HEK293 (cell line): ENCODE measurements around the gene ZC3H7B.

ENCODE experiments used
- CTCF ChIA-PET: fragments of 350-600 bp; formaldehyde crosslinking; extraction: SDS; loops from one replicate; lab custom pipeline; 2021; ENCODE audit warnings: antibody characterized with exemption; lab: Yijun Ruan, JAX
- POLR2A ChIA-PET: fragments of 300-600 bp; formaldehyde crosslinking; extraction: SDS; loops from one replicate; lab custom pipeline; 2020; ENCODE audit warnings: antibody characterized with exemption, inconsistent platforms; lab: Yijun Ruan, JAX
- H3K27ac ChIP-seq: fragments of 200-500 bp; sonication (Bioruptor generic); 2 replicates; pipeline ENCODE4 v1.5.1; 2014; ENCODE audit warnings: low read depth, low read length, control low read depth, inconsistent platforms; ENCODE audit errors: extremely low read depth
- H3K36me3 ChIP-seq, 2 experiments: fragments of 200-500 bp in 1 of 2; sonication (Bioruptor generic) in 1 of 2; 1 replicate in 1 of 2; 2 replicates in 1 of 2; pipeline ENCODE4 v1.5.1; 2014 to 2017; ENCODE audit warnings: inconsistent platforms in 2 of 2, low read length in 2 of 2; ENCODE audit not compliant: control insufficient read depth in 2 of 2, insufficient read depth in 1 of 2
- H3K4me1 ChIP-seq: fragments of 200-500 bp; sonication (Bioruptor generic); 2 replicates; pipeline ENCODE4 v1.5.1; 2014; ENCODE audit warnings: mild to moderate bottlenecking, low read length, inconsistent platforms; ENCODE audit not compliant: control insufficient read depth, insufficient read depth
- H3K4me3 ChIP-seq: 2 replicates; pipeline ENCODE4 v1.5.1; 2011; ENCODE audit warnings: low read depth, mild to moderate bottlenecking, control low read depth, low read length, moderate library complexity
- H3K9me3 ChIP-seq: fragments of 200-500 bp; sonication (Bioruptor generic); 2 replicates; pipeline ENCODE4 v1.5.1; 2014; ENCODE audit warnings: low read depth, low read length, inconsistent platforms; ENCODE audit not compliant: control insufficient read depth, insufficient read depth
- EGR2 ChIP-seq: fragments of 450-650 bp; formaldehyde crosslinking; IDR thresholded peaks from 2 replicates; pipeline ENCODE4 v1.5.1; 2016; ENCODE audit warnings: low read depth, missing biosample characterization, missing genetic modification characterization
- MEIS1 ChIP-seq: sonication (generic); formaldehyde crosslinking; IDR thresholded peaks from 2 replicates; pipeline ENCODE4 v1.8.1; 2022; ENCODE audit warnings: missing genetic modification reagents, mild to moderate bottlenecking, borderline replicate concordance
- PRDM1 ChIP-seq: fragments of 450-650 bp; formaldehyde crosslinking; IDR thresholded peaks from 2 replicates; pipeline ENCODE4; 2016; ENCODE audit warnings: missing biosample characterization, missing genetic modification characterization
- ZBTB17 ChIP-seq: fragments of 450-650 bp; formaldehyde crosslinking; IDR thresholded peaks from 2 replicates; pipeline ENCODE4 v1.5.1; 2016; ENCODE audit warnings: missing biosample characterization, missing genetic modification characterization
- ZIC2 ChIP-seq: fragments of 450-650 bp; formaldehyde crosslinking; IDR thresholded peaks from 2 replicates; pipeline ENCODE4 v1.5.1; 2016; ENCODE audit warnings: missing biosample characterization, missing genetic modification characterization
- ZNF10 ChIP-seq: fragments of 450-650 bp; formaldehyde crosslinking; IDR thresholded peaks from 2 replicates; pipeline ENCODE4 v1.5.1; 2017; ENCODE audit warnings: missing biosample characterization, missing genetic modification characterization
- ZNF140 ChIP-seq: fragments of 450-650 bp; formaldehyde crosslinking; IDR thresholded peaks from 2 replicates; pipeline ENCODE4 v1.5.1; 2016; ENCODE audit warnings: missing biosample characterization, missing genetic modification characterization
- ZNF426 ChIP-seq: fragments of 450-650 bp; formaldehyde crosslinking; IDR thresholded peaks from 2 replicates; pipeline ENCODE4 v1.5.1; 2017; ENCODE audit warnings: missing biosample characterization, missing genetic modification characterization, mild to moderate bottlenecking, inconsistent platforms, moderate library complexity
- ZNF600 ChIP-seq: fragments of 450-650 bp; formaldehyde crosslinking; IDR thresholded peaks from 2 replicates; pipeline ENCODE4 v1.5.1; 2016; ENCODE audit warnings: missing biosample characterization, missing genetic modification characterization
- ZNF623 ChIP-seq: fragments of 450-650 bp; formaldehyde crosslinking; IDR thresholded peaks from 2 replicates; pipeline ENCODE4 v1.5.1; 2016; ENCODE audit warnings: missing biosample characterization, missing genetic modification characterization
- ZNF624 ChIP-seq: fragments of 450-650 bp; formaldehyde crosslinking; IDR thresholded peaks from 2 replicates; pipeline ENCODE4 v1.5.1; 2017; ENCODE audit warnings: missing biosample characterization, missing genetic modification characterization
- ZNF664 ChIP-seq: fragments of 450-650 bp; formaldehyde crosslinking; IDR thresholded peaks from 2 replicates; pipeline ENCODE4 v1.5.1; 2016; ENCODE audit warnings: missing biosample characterization, missing genetic modification characterization
- TF ChIP-seq, protein P1 (sequence below): fragments of 450-650 bp; formaldehyde crosslinking; IDR thresholded peaks from 2 replicates; pipeline ENCODE4 v1.5.1; 2016; ENCODE audit warnings: missing biosample characterization, missing genetic modification characterization
- TF ChIP-seq, protein P2 (sequence below): fragments of 450-650 bp; formaldehyde crosslinking; conservative IDR thresholded peaks from 2 replicates; pipeline ENCODE4 v1.5.1; 2016; ENCODE audit warnings: low read depth, missing biosample characterization, missing genetic modification characterization
- TF ChIP-seq, protein P3 (sequence below): fragments of 450-650 bp; formaldehyde crosslinking; IDR thresholded peaks from 2 replicates; pipeline ENCODE4 v1.5.1; 2016; ENCODE audit warnings: missing biosample characterization, missing genetic modification characterization, low read depth

The ZC3H7B gene

DNA sequence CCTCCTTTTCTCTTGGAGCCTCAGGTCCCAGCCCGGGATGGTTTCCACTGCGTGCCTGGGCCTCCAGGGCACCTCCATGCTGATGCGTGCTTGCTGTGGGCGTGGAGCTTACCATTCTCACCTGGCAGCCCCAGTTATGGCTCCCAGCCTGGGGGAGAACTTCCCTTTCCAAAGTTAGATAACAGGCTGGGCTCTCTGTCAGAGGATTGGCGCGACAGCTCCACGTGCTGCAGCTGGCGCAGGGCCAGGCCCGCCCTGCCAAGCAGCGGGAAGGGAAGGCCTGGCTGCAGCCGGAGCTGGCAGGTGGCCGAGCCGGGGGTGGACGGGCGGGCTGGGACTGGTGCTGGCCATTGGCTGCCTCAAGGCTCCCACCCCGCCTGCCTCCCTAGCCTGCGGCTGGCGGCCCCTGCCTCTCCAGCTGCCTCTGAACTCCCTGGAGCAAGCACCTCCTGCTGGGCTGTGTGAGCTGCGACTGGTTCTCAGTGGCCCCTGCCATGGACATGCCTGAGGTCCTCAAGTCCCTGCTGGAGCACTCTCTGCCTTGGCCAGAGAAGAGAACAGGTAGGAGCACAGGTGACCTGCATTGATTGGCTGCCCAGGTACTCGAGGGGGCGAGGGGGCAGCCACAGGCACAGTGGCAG is 65.8 kb downstream of the ZC3H7B start (continued):
- TF ChIP-seq, protein P1, sequence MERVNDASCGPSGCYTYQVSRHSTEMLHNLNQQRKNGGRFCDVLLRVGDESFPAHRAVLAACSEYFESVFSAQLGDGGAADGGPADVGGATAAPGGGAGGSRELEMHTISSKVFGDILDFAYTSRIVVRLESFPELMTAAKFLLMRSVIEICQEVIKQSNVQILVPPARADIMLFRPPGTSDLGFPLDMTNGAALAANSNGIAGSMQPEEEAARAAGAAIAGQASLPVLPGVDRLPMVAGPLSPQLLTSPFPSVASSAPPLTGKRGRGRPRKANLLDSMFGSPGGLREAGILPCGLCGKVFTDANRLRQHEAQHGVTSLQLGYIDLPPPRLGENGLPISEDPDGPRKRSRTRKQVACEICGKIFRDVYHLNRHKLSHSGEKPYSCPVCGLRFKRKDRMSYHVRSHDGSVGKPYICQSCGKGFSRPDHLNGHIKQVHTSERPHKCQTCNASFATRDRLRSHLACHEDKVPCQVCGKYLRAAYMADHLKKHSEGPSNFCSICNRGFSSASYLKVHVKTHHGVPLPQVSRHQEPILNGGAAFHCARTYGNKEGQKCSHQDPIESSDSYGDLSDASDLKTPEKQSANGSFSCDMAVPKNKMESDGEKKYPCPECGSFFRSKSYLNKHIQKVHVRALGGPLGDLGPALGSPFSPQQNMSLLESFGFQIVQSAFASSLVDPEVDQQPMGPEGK = peak; percentile 97
- TF ChIP-seq ZNF623 (tag by site-specific recombination) = no peak
- TF ChIP-seq, protein P2, sequence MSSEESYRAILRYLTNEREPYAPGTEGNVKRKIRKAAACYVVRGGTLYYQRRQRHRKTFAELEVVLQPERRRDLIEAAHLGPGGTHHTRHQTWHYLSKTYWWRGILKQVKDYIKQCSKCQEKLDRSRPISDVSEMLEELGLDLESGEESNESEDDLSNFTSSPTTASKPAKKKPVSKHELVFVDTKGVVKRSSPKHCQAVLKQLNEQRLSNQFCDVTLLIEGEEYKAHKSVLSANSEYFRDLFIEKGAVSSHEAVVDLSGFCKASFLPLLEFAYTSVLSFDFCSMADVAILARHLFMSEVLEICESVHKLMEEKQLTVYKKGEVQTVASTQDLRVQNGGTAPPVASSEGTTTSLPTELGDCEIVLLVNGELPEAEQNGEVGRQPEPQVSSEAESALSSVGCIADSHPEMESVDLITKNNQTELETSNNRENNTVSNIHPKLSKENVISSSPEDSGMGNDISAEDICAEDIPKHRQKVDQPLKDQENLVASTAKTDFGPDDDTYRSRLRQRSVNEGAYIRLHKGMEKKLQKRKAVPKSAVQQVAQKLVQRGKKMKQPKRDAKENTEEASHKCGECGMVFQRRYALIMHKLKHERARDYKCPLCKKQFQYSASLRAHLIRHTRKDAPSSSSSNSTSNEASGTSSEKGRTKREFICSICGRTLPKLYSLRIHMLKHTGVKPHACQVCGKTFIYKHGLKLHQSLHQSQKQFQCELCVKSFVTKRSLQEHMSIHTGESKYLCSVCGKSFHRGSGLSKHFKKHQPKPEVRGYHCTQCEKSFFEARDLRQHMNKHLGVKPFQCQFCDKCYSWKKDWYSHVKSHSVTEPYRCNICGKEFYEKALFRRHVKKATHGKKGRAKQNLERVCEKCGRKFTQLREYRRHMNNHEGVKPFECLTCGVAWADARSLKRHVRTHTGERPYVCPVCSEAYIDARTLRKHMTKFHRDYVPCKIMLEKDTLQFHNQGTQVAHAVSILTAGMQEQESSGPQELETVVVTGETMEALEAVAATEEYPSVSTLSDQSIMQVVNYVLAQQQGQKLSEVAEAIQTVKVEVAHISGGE (tag by site-specific recombination) = no peak
- TF ChIP-seq ZNF664 (tag by site-specific recombination) = no peak
- TF ChIP-seq, protein P3, sequence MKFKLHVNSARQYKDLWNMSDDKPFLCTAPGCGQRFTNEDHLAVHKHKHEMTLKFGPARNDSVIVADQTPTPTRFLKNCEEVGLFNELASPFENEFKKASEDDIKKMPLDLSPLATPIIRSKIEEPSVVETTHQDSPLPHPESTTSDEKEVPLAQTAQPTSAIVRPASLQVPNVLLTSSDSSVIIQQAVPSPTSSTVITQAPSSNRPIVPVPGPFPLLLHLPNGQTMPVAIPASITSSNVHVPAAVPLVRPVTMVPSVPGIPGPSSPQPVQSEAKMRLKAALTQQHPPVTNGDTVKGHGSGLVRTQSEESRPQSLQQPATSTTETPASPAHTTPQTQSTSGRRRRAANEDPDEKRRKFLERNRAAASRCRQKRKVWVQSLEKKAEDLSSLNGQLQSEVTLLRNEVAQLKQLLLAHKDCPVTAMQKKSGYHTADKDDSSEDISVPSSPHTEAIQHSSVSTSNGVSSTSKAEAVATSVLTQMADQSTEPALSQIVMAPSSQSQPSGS (tag by site-specific recombination) = no peak
- TF ChIP-seq ZNF624 (tag by site-specific recombination) = no peak
- TF ChIP-seq ZNF140 (tag by site-specific recombination) = no peak
- TF ChIP-seq PRDM1 (tag by site-specific recombination) = no peak; the same call in 1 of the 2 replicates
- TF ChIP-seq ZNF600 (tag by site-specific recombination) = peak; percentile 82
- no peak for TF ChIP-seq MEIS1 (CRISPR knock-in tag)
- TF ChIP-seq, all 188 proteins: peak for 54

DNA sequence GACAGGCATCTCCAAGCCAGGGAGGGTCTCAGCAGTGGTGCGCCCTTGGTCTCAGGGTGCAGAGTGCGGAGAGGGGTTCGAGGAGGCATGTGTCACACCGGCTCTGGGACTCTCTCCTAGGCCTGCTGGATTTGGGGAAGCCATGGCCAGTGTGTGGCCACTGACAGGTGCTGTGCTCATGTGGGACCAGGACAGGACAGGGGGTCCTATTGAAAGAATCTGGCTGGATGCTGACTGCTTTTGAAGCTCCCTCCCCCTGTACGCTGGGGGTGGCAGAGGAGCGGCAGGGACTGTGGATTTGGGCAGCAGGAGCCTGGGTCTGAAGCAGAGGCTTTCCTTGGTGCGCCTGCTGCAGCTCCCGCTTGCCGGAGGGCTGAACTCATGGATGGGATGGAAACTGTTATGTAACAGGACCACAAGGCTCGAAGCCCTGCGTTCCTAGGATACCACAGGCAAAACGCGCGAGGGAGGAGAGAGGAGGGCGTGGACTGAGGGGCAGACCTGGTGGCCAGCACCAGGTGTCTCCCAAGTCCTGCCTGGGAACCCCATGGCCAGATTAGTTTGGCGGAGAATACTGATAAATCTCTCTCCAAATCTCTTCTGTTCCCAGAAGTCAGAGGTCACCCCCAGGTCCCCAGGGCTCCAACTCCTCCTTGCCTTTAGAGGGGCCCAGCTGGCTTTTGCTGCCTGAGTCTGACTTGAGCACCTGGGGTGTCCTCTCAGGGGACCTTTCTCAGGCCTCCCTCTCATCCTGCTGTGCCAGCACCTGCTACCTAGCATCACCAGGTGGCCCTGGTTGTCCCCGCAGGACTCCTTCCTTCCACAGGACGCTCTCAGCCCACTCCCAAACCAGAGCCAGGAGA is 66.6 kb downstream of the ZC3H7B start:
- CTCF ChIA-PET = interaction anchor here (0.6 to 0.8 kb wide), 3 partner anchors 11 to 376 kb away, joined by 3 to 4 read pairs (median 3); no protein-coding TSS in a partner anchor
- no peaks in the 10 kb centered on the region for H3K36me3 ChIP-seq
- H3K9me3 ChIP-seq = no peaks in the 10 kb centered on the region
- H3K27ac ChIP-seq = peak overlapping the region; percentile 51; the same call in 1 of the 2 replicates
- POLR2A ChIA-PET = interaction anchor here (0.8 to 2.9 kb wide), 11 partner anchors 8 to 101 kb away, joined by 3 to 32 read pairs (median 4); partner anchors contain the start of genes ACO2, PHF5A, RANGAP1 and TEF
- peaks cover 11% of the 10 kb centered on the region for H3K4me1 ChIP-seq
- 0 out of 2 replicates have a peak overlapping the region, but pooled peaks have one; percentile 5 for H3K4me3 ChIP-seq
- TF ChIP-seq ZBTB17 (tag by site-specific recombination) = 0 out of 2 replicates have a peak, but pooled peaks have one; percentile 7
- TF ChIP-seq ZNF10 (tag by site-specific recombination) = no peak
- TF ChIP-seq ZNF426 (tag by site-specific recombination) = no peak
- TF ChIP-seq EGR2 (tag by site-specific recombination) = no peak
- TF ChIP-seq ZIC2 (tag by site-specific recombination) = peak; percentile 76
